ENCODE data around the gene PELI2.

Gene PELI2

GRCh38 chr14:56175773-56176172 is 57.6 kb downstream of the PELI2 start:
- DNase-seq: no peak

GRCh38 chr14:56176530-56176929 is 58.3 kb downstream of the PELI2 start:
- peak; percentile 33 for DNase-seq

DNA sequence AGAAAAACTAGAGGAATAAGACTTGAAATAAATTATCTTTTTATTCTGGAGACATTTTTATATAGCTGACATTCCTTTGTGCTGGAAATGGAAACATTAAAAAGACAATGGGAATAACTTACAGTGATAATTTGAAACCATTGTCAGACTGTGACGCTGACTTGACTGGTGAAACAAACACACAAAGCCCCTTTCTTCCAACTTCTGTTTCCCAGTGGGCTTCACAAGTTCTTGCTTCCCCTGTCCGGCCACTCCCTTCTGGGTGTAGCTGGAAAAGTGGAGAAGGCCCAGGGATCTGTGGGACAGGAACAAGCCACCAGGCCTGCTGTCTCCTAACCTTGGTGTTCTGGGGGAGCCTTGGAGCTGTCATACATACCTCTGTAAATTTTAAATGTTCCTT is 58.8 kb downstream of the PELI2 start:
- no peak for DNase-seq

DNA sequence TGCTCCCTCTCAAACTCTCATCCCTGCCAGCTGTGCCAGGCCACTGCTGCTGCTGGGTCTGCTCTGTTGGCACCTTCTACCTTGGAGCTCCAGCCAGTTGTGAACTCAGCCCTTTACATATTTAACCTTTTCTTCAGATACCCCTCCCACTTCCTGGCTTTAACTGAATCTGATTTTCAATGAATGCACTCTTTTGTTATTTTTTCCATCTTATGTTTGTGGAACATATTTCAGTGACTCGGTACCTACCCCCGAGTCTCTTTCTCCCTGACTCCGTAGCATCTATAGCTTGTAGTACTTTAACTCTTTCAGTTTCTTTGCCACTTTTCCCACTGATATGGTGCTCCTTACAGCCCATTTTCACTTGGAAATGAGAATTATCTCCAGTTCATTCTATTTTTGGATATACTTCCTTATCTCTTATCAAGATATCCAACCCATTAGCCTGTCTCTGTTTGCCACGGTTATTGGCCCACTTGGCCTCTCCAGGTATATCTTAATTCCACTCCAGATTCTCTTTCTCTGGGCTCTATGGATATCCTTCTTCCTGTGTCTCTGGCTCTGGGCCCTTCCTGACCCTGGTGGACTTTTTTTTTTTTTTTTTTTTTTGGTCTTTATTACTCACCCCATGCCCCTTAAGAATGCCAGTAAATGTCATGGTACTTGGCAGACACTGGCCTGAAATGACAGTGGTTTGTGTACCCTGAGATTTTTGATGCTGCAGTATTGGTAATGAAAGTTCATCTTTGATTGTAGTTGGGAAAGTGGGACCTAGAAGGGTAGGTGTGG is 62.7 kb downstream of the PELI2 start:
- DNase-seq: no peak

DNA sequence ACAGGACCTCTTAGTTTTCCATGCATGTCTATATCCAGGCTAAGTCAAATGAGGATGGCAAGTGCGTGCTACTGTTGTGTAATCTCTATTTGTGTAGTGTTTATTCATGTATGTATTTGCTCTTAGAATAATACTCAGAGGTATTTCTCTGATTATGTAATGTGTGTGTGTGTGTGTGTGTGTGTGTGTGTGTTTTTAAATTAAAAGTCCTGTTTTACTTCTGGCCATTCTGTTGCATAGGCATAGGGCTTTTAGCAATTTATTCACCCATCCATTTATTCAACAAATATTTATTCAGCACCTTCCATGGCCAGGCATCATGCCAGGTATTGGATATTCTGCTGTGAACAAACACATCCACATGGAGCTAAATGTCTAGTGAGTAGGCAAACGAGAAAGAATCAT is 63.5 kb downstream of the PELI2 start:
- DNase-seq: peak; percentile 70

DNA sequence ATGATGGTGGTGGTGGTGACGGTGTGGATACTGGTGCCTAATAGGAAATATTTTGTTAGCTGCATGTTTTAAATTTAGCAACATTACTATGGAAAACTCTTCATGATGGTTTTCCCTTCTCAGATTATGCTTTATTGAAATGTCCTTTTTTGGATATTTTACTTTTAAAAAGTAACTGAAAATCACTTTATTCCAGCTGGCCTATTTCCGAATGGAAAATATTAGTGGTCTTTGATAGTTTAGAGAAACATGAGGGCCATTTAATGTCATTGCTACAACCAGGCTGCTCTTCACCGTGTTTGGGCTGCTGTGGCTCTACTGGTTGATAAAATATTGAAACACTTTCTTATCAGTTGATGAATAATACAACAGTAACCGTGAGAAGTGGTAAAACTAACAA is 64.2 kb downstream of the PELI2 start:
- DNase-seq: no peak

DNA sequence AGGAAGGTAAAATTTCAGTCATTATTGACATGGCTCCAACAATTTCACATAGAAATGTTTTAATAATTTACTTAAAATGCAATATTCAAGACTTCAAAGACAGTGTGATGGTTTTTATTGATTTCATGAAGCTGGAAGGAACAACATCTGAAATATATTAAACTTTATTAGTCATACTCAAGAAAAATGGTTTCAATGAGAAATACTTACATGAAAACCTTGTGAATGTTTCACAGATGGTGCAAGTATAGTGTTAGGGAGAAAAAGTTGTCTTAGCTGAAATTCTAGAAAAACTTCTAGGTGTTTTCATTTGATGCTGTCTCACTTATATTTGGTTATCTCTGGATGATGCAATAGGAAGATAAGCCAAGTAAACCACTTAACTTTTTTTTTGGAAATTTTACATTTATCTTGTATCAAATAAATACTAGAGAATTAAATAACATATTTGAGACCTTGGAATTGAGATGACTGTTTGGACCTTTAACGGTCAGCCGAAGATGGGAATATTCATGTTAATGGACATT is 65.5 kb downstream of the PELI2 start:
- no peak for DNase-seq

- DNase-seq: no peak
These were observed 67.8 kb downstream of the PELI2 start for GRCh38 chr14:56185992-56186391.

GRCh38 chr14:56187736-56188135 is 69.5 kb downstream of the PELI2 start:
- no peak for DNase-seq

DNA sequence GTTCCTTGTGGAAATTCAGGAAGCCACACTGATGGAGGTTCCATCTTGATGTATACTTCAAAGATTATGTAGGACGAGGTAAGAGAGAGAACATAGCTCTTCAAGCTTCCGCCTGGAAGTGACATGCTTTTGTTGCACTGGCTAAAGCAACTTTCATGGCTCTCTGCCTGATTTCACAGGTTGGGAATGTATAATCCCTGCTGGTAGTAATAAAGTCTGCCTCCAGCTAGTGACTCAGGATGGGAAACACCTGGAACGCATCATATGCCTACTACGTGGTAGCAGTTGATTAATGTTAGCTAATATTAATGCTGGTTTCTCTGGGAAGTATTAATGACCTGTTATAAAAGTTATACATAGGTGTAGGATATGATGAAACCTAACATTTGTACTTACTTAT is 71.1 kb downstream of the PELI2 start:
- no peak for DNase-seq

GRCh38 chr14:56193347-56193746 is 75.1 kb downstream of the PELI2 start:
- no peak for DNase-seq

DNA sequence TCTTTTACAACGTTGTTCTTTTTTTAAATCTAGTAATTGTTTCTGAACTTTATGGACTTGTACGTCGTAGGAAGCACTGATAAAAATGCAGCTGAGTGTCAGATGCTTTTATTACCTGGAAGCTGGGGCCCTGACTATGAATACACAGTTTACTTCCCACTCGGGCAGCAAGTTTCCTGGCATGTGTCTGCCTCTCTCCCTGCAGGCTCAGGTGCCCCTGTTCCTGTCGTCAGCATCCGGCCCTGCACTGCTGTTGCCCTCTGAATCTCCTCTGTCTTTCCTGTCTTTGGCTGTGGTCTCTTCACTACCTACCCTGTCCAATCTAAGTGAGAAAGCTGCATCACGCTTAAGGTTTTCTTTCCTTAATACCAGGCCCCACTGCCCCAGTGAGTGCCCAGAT is 75.8 kb downstream of the PELI2 start:
- DNase-seq: no peak

DNA sequence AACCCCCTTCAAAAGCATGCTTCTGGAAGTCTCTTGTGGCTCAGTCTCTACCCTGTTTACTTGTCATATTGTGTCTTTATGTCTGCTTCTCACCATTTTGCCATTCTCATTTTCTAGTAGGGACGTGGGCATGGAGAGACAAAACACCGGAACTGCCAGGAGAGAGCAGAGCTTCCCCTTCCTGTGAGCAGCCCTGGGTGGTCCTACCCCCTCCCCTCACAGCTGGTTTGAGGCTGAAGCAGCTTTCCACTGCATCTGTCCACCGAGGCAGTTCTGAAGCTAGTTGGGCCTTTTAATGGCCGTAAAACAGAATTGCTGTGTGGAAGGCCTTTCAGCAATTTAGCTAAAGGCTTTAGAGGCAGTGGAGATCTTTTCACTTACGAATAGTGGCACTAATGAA is 77.0 kb downstream of the PELI2 start:
- DNase-seq: no peak

DNA sequence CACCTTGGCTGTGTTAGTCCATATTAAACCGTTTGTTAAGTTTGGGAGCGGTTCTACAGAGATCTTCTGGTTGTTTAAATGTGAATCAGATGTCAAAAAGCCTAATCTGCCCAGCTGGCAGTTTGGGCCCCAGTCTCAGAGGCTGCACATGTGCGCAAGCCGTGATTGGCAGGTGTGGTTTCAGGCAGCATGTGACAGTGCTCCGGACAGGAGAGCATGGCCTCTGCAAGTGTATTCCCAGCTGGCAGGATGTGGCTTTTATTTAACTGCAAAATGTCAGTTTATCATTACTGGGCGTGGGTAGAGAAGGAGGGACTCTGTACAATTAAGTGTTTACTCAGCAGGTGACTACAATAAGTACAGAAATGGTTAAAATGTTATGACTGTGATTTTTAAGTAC is 77.5 kb downstream of the PELI2 start:
- peak; percentile 50 for DNase-seq

DNA sequence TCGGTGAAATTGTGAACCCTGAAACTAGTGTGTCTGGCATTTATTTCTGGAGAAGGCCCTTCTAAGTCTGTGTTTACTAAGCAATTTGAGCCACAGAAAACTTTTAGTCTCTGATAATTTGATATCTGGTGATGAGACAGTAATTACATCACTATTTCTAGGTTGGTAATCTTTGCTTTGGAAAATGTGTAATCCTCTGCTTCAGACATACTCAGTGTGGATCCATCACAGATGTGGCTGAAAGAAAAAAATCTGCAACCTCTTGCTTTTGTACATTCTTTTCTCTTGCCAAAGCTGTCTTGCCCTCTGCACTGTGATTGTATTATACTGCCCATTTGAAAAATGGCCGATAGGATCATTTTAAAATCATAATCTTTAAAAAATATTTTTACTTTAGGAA is 78.1 kb downstream of the PELI2 start:
- no peak for DNase-seq

GRCh38 chr14:56197150-56197549 is 78.9 kb downstream of the PELI2 start:
- DNase-seq: no peak

DNA sequence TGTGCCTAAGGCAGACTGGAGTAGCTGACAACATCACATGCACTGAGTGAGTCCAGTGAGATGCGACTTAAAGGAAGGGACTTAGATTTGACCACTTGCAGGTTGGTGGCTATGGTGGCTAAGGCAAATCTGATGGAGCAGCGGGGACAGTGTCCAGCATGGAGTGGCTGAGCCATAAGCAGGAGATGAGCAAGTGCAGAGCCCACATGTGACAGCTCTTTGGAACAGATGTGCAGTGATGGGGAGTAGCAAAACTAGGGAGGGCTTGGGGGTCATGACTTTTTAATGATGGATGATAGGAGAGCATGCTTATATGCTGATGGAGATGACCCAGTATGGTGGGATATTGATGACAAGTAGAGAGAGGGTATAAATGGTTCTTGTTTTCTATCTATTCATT is 80.2 kb downstream of the PELI2 start:
- DNase-seq: no peak

DNA sequence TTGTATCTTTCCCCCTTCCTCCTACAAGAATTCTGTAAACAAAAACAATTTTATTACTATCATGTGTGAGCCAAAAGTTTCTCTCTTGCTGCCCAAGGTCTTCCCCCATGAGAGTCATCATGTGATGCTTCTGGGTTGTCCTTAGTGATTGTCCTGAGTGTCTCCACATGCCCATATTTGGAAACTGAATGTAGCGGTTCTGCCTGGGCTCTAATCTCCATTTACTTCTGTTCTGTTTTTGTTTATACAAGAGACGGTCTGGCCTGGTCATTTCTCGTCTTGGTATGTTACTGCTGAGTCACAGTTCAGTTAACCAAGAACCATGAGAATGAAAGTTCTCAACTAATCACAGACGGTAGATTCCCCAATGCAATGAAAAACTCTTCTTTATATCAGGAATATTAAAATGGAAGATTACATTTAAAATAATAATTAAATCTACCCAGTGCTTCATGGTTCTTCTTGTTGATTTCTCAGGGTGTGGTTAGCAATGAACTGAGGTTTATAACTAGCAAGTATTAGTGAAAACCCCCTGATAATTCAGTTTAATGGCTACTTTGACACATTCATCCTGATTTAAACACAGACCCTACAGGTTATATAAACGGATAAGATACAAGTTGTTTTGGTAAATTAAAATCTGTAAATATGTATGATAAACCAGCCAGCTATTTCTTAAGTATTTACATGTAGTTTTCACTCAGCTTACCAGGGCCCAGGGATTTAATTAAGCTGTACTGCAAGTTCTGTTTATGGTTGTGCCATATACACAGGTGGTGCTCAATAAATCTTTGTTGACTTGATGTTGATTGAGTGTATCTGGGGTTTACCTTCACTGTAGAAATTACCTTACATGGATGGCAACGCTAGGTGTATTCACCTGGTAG is 81.1 kb downstream of the PELI2 start:
- no peak for DNase-seq

GRCh38 chr14:56199982-56200577 is 81.9 kb downstream of the PELI2 start:
- DNase-seq: no peak

- DNase-seq: no peak
These were observed 84.0 kb downstream of the PELI2 start for GRCh38 chr14:56202256-56202655.

DNA sequence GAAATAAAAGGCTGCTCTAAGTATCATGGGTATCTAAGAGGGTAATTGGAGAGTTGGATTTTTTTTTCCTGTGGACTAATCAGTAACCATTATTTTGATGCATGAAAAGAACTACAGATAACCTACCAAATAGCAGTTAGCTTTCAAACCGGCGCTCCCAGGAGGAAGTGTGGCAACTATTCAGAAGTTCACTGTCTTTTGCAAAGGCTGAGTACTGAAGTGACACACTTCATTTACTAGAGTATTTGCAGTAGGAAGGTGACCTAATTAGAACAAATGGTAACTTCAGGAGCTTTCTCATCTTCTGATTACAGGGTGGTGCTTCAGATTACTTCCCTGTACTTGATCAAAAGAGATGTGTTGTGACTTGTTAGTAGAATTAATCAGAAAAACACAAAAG is 87.7 kb downstream of the PELI2 start:
- DNase-seq: no peak

DNA sequence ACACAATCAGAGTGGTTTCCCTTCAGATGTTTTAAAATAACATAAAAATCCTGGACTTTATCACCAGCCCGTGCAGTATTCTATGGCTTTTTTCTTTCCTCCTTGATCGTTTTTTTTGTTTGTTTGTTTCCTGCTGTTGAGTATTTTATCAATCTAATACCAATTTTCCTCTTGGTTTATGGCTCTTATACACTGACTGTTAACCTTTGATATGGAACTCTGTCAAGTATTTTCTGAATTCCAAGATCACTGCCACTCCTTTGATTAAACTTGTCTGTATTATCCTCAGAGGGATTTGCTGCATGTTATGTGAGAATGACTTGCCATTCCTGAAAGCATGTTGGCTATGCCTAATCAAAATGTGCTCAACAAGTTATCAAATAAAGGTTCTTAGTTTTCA is 88.4 kb downstream of the PELI2 start:
- no peak for DNase-seq

DNA sequence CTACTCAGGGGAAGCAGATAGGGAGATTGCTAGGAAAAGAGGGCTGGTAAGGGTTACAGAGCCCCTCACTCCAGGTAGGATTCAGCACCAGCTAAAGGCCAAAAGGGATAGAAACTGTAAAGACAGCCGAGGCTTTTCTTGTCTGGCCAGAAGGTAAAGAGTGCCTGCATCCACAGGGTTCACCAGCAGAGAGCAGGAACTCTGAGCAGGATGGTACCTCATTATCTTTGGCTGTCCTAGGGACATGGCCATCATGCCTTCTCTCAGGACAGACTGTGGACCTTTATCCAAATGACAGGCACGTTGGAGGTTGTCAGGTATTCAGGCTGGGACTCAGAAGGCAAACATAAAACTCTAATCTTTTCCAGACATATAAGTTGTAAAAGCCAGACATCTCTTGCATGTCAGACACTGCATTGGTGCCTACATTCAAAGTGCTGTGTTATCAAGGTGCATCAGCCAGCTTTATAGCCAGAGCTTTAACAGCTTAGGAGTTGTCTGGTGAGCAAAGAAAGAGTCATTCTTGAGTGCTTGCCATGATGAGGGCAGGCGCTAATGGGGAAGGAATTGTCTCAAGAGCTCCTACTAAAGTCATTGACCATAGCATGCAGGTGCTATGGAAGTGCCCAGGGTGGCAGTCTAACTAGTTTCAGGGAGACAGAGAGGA is 89.5 kb downstream of the PELI2 start:
- peak; percentile 65 for DNase-seq

Measured in NCI-H510A (cell line).